GM19395 (cell line): ENCODE measurements around the gene RNF149.
"Not testable (repeated sequence)": the region's sequence is repeated elsewhere in the genome, so short reads cannot be mapped to it uniquely, and the experiment has no call there.

Experiments used
- ATAC-seq: cut with Tn5 transposase; IDR thresholded peaks from one replicate; pipeline ENCODE4 v1.9.1; 2021; ENCODE audit warnings: mild to moderate bottlenecking, moderate library complexity; ENCODE audit not compliant: unreplicated experiment

The RNF149 gene

DNA sequence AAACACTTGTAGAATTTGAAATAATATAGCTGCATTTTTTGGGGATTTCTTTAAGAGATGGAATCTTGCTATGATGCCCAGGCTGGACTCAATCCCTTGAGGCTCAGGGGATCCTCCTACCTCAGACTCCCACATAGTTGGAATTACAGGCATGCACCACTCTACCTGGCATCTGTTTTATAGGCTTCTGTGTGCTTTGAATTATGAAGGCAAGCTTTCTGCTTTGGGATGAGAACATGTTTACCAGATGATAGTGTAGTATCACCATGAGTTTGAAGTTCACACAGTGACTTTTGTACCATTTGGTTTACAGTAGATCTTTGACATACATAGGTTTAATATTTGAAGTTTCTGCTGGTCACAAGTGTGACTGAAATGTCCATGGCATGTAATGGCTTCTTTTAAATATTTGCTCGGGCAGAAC, 45.1 kb downstream of the RNF149 start:
- no peak for ATAC-seq

- no peak for ATAC-seq
Observed at GRCh38 chr2:101262142-101262541, 46.4 kb downstream of the RNF149 start.

GRCh38 chr2:101258804-101259203, 49.7 kb downstream of the RNF149 start:
- ATAC-seq, result no peak

- ATAC-seq, result no peak
Observed at GRCh38 chr2:101256316-101256715, 52.2 kb downstream of the RNF149 start.

DNA sequence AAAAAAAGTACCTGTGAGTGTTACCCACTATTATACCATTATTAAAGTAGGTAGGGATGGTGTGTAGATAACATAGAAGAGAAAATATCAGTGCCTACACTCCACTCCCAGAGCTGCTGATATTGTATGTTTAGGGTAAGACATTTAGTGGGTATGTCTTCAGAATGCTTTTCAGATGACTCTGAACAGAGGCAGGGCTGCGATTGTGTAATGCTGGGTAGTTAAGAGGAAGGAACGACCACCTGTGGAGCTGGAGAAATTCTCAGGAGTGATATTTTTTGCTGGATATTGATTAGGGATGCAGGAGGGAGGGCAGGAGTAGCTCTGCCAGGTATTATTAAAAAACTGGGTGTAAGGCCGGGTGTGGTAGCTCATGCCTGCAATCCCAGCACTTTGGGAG, 53.0 kb downstream of the RNF149 start:
- ATAC-seq, result no peak

- ATAC-seq, result no peak
Observed at GRCh38 chr2:101253703-101254450, 54.6 kb downstream of the RNF149 start.

GRCh38 chr2:101253013-101253702, 55.3 kb downstream of the RNF149 start:
- peak; percentile 52 for ATAC-seq

- ATAC-seq, result peak; percentile 93
Observed at GRCh38 chr2:101252408-101253012, 56.0 kb downstream of the RNF149 start, which contains the start of gene CNOT11. Gene CNOT11, plus strand, starts transcription at chr2:101252886. Its CDS starts 79 bp downstream, at chr2:101252965.

DNA sequence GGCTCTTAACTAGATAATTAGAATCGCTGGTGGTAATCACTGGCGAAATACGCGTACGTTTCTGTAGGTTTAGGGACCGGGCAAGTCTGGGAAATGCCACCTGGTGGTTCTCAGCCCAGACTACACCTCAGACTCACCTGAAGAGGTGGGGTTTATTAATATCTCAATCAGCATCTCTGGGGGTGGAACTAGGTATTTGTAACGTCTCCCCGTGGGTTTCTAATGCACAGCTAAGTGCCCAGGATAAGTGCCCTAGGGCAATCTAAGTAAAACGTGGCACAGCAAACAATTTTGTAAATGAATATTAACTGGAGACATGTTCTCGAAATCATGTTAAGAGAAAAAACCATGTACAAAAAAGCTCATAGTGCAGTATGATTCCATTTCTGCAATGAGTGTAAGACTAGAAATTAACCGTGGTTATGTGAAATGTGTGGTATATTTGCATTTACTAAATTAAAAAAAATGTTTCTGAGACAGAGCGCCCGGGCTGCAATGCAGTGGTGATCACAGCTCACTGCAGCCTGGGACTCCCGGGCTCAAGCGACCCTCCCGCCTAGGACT, 56.6 kb downstream of the RNF149 start:
- ATAC-seq, result peak; percentile 66

DNA sequence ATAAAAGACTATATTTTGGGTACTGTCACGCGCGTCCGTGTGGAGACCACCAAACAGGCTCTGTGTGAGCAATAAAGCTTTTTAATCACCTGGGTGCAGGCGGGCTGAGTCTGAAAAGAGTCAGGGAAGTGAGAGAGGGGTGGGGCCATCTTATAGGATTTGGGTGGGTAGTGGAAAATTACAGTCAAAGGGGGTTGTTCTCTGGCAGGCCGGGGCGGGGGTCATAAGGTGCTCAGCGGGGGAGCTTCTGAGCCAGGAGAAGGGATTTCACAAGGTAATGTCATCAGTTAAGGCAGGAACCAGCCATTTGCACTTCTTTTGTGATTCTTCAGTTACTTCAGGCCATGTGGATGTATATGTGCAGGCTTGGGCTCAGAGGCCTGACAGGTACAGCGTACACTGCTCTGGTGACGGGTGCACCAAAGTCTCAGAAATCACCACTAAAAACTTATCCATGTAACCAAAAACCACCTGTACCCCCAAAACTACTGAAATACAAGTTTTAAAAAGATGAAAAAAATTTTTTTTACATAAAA, 57.2 kb downstream of the RNF149 start:
- not testable (repeated sequence) for ATAC-seq

DNA sequence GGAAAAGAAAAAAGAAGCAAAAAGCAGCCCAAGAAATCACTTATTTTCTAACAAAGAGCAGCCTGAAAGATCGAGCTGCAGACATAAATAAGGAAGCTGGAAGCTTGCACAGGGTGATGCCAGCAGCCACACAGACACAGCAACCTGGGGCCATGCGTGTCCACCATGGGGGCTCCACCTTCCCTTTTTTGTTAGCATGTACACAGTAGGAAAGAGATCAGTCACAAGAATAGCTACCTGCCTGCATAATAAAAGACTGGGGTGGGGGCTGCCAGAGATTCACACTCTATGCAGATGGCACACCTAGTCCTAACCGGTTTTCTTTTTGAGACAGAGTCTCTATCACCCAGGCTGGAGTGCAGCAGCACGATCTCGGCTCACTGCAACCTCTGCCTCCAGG, 58.7 kb downstream of the RNF149 start:
- ATAC-seq, result no peak

DNA sequence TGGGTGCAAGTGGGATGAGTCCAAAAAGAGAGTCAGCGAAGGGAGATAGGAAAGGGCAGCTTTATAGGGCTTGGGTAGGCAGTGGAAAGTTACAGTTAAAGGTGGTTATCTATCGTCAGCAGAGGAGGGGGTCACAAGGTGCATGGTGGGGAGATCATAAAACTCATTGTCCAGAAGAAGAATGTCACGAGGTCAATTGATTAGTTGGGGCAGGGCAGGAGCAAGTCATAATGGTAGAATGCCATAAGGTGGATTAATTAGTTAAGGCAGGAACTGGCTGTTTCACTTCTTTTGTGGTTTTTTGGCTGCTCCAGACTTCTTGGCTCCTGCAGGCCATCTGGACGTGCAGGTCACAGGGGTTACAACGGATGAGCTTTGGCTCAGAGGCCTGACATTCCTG, 59.7 kb downstream of the RNF149 start:
- ATAC-seq, result not testable (repeated sequence)

- ATAC-seq, result not testable (repeated sequence)
Observed at GRCh38 chr2:101245468-101245867, 63.0 kb downstream of the RNF149 start.

- ATAC-seq, result not testable (repeated sequence)
Observed at GRCh38 chr2:101244899-101245298, 63.6 kb downstream of the RNF149 start.

DNA sequence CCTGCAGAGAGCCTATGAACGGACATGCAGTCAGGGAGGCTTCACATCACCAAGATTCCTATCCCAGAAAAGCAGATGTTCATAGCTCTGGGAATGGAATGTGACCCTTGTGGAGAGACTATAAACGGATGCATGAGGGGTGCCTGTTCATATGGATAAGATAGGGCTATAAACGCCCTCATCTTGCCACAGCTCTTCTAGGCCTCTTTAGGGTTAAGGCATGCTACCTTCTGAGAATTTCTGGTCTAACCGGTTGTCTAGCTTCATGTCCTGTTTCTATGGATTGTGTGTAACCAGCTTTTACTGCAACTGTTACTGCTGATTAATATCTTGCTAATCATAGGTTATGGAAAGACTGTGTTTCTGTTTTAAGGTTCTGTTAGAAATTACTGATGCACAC, 64.1 kb downstream of the RNF149 start:
- not testable (repeated sequence) for ATAC-seq

DNA sequence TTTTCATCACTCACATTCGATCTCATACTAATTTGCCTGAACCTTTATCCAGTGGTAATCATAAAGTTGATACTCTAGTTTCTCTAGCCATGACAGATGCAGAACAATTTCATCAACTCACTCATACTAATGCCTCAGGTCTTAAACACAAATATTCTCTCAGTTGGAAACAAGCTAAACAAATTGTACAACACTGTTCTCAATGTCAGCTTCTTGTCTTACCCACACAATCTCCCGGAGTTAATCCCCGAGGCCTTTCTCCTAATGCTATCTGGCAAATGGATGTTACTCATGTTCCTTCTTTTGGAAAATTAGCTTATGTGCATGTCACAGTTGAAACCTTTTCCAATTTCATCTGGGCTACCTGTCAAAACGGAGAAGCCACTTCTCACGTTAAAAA, 67.3 kb downstream of the RNF149 start:
- no peak for ATAC-seq

DNA sequence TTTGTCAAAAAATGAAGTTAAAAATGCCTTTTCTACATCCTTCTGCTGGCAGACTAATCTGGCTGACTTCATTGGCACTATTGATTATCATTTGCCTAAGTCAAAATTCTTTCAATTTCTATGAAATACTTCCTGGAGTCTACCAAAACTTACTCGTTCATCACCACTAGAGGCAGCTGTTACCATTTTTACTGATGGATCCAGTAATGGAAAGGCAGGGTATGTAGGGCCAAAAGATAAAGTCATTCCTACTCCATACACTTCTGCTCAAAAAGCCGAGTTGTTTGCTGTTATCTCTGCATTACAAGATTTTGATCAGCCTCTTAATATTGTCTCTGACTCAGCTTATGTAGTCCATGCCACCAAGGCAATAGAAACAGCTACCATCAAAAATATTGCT, 67.8 kb downstream of the RNF149 start:
- not testable (repeated sequence) for ATAC-seq

DNA sequence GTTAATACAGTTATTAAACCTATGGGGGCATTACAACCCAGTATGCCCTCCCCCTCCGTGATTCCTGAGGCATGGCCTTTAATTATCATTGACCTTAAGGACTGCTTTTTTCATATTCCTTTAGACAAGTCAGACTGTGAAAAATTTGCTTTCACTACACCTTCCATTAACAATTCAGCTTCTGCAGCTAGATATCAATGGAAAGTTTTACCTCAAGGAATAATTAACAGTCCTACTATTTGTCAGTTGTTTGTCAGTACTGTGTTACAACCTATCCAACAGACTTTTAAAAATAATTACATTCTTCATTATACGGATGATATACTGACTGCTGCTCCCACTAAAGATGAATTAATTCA, 68.8 kb downstream of the RNF149 start:
- ATAC-seq, result not testable (repeated sequence)

- ATAC-seq, result no peak
Observed at GRCh38 chr2:101238930-101239759, 69.4 kb downstream of the RNF149 start.

DNA sequence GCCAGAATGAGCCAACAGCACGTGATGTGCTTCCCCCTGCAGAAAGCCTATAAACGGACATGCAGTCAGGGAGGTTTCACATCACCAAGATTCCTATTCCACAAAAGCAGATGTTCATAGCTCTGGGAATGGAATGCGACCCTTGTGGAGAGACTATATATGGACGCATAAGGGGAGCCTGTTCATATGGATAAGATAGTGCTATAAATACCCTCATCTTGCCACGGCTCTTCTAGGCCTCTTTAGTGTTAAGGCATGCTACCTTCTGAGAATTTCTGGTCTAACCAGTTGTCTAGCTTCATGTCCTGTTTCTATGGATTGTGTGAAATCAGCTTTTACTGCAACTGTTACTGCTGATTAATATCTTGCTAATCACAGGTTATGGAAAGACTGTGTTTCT, 70.6 kb downstream of the RNF149 start:
- not testable (repeated sequence) for ATAC-seq
